Tibial artery (tissue), 4 donors: Measurements from ENCODE around the gene TAPT1.

ENCODE experiments used
- DNase-seq, 2 donors: peaks; one replicate each; pipeline ENCODE4 v3.0.0-alpha.2; 2019
- H3K27ac ChIP-seq, 2 donors: fragments of 200-600 bp; sonication (generic) in 1 of 2; 1 replicate in 1 of 2; 2 replicates in 1 of 2; pipeline ENCODE4 v1.5.1; 2018 to 2019; ENCODE audit warnings: mild to moderate bottlenecking in 1 of 2
- H3K27me3 ChIP-seq, 2 donors: fragments of 200-600 bp; sonication (generic) in 1 of 2; one replicate each; pipeline versions ENCODE4 v1.5.1 to v1.6.0; 2016 to 2019
- H3K36me3 ChIP-seq, 3 donors: fragments of 200-600 bp; sonication (generic) in 2 of 3; one replicate each; pipeline ENCODE4 v1.5.1; 2016 to 2019; ENCODE audit warnings: mild to moderate bottlenecking in 2 of 3
- H3K4me1 ChIP-seq, 4 donors: fragments of 200-600 bp; sonication (generic) in 2 of 4; 1 replicate in 3 of 4; 2 replicates in 1 of 4; pipeline ENCODE4 v1.5.1; 2016 to 2019
- H3K4me3 ChIP-seq, 2 donors: fragments of 200-600 bp; sonication (generic) in 1 of 2; 1 replicate in 1 of 2; 2 replicates in 1 of 2; pipeline ENCODE4 v1.5.1; 2018 to 2019; ENCODE audit warnings: mild to moderate bottlenecking in 2 of 2
- H3K9me3 ChIP-seq, 3 donors: fragments of 200-600 bp; sonication (generic) in 1 of 3; one replicate each; pipeline ENCODE4 v1.5.1; 2016 to 2019
- CTCF ChIP-seq, 2 experiments: fragments of 200-600 bp in 1 of 2; fragments of 450-650 bp in 1 of 2; IDR thresholded peaks; one replicate each; pipeline ENCODE4 v1.5.1; 2017 to 2019; ENCODE audit warnings: antibody characterized with exemption in 2 of 2, mild to moderate bottlenecking in 1 of 2, moderate library complexity in 1 of 2
- intact Hi-C: fragments of 100-400 bp; cut with DNase I; formaldehyde crosslinking; loops from one replicate; pipeline ENCODE4 v1.15.0; 2023; ENCODE audit warnings: low total_unique reads

Gene TAPT1

GRCh38 chr4:16255730-16256129, 29.5 kb upstream of the TAPT1 start:
- Histone ChIP-seq H3K27ac (no peak overlapping the region), H3K4me3 (no peak overlapping the region), H3K4me1 (peaks cover 0 to 14% (median 6%) of the 10 kb centered on the region in 4 donors), H3K9me3 (no peaks in the 10 kb centered on the region), H3K27me3 (no peaks in the 10 kb centered on the region), H3K36me3 (peaks cover 0 to 12% (median 6%) of the 10 kb centered on the region in 3 donors)
- TF ChIP-seq CTCF (IDR thresholded peaks at IDR 0.05), result no peak
- DNase-seq, result no peak
- intact Hi-C loops, result loop anchor here (5.0 kb wide), 1 partner anchor 58 kb away; no protein-coding TSS in a partner anchor

- DNase-seq, result no peak
- H3K27me3 ChIP-seq, result no peaks in the 10 kb centered on the region
- TF ChIP-seq CTCF (IDR thresholded peaks at IDR 0.05), result no peak
- intact Hi-C loops, result no loop called here
- H3K4me3 ChIP-seq, result no peak overlapping the region
- H3K9me3 ChIP-seq, result no peaks in the 10 kb centered on the region
- H3K27ac ChIP-seq, result peak overlapping the region in 1 of 2 donors; percentile 38
- H3K36me3 ChIP-seq, result peaks cover 0 to 12% (median 6%) of the 10 kb centered on the region in 3 donors
- H3K4me1 ChIP-seq, result peaks cover 0 to 14% (median 6%) of the 10 kb centered on the region in 4 donors
Measured at GRCh38 chr4:16253127-16253960, 27.1 kb upstream of the TAPT1 start.

GRCh38 chr4:16250661-16251365, 24.5 kb upstream of the TAPT1 start:
- Histone ChIP-seq H3K4me1 (peaks cover 0 to 14% (median 6%) of the 10 kb centered on the region in 4 donors), H3K27ac (no peak overlapping the region), H3K36me3 (peaks cover 0 to 3% (median 0%) of the 10 kb centered on the region in 3 donors), H3K27me3 (no peaks in the 10 kb centered on the region), H3K4me3 (no peak overlapping the region), H3K9me3 (no peaks in the 10 kb centered on the region)
- TF ChIP-seq CTCF (IDR thresholded peaks at IDR 0.05), result no peak
- no peak for DNase-seq
- intact Hi-C loops, result no loop called here

- DNase-seq, result no peak
Measured at GRCh38 chr4:16248605-16249004, 22.3 kb upstream of the TAPT1 start.

GRCh38 chr4:16245241-16245640, 19.0 kb upstream of the TAPT1 start:
- Histone ChIP-seq H3K4me1 (no peaks in the 10 kb centered on the region), H3K27me3 (no peaks in the 10 kb centered on the region), H3K27ac (no peak overlapping the region), H3K36me3 (peaks cover 0 to 3% (median 0%) of the 10 kb centered on the region in 3 donors), H3K9me3 (no peaks in the 10 kb centered on the region), H3K4me3 (no peak overlapping the region)
- TF ChIP-seq CTCF (IDR thresholded peaks at IDR 0.05), result no peak
- no peak for DNase-seq
- intact Hi-C loops, result no loop called here

More at GRCh38 chr4:16248605-16249004, 22.3 kb upstream of the TAPT1 start:
- intact Hi-C loops, result no loop called here
- Histone ChIP-seq H3K27me3 (no peaks in the 10 kb centered on the region), H3K27ac (no peak overlapping the region), H3K9me3 (no peaks in the 10 kb centered on the region), H3K4me1 (peaks cover 0 to 7% (median 2%) of the 10 kb centered on the region in 4 donors), H3K36me3 (peaks cover 0 to 3% (median 0%) of the 10 kb centered on the region in 3 donors), H3K4me3 (no peak overlapping the region)
- no peak for TF ChIP-seq CTCF (IDR thresholded peaks at IDR 0.05)
